Lower leg skin (tissue), 3 donors: ENCODE results near the gene DNAJC21.

Source experiments
- CTCF ChIP-seq, 3 donors: fragments of 450-650 bp; IDR thresholded peaks; one replicate each; pipeline ENCODE4 v1.5.1; 2016; ENCODE audit warnings: antibody characterized with exemption in 3 of 3, mild to moderate bottlenecking in 3 of 3, moderate library complexity in 2 of 3
- POLR2A ChIP-seq, 2 donors: fragments of 450-650 bp; IDR thresholded peaks; one replicate each; pipeline ENCODE4 v1.6.1; 2016 to 2017; ENCODE audit warnings: antibody characterized with exemption in 2 of 2, mild to moderate bottlenecking in 1 of 2, moderate library complexity in 1 of 2

- TF ChIP-seq POLR2A (IDR thresholded peaks at IDR 0.05) (no peak), CTCF (IDR thresholded peaks at IDR 0.05) (no peak)
These were observed 38.2 kb downstream of the DNAJC21 start for GRCh38 chr5:34967540-34967939.
